Nasal cavity respiratory epithelium epithelial cell of viscerocranial mucosa (primary cell): Measurements from ENCODE around the gene DMP1. TPM values are rescaled to one million over a fixed set of nuclear protein-coding genes. Genes with fewer than 3 reads are reported as not detected.

ENCODE experiments used
- total RNA-seq: library from RNA; depleted of rRNA; stranded (reverse); fragments of >200 nt; gene quantifications from 2 replicates; pipeline ENCODE4 v1.2.3, GENCODE V29; 2014

The DMP1 gene
- total RNA-seq: not detected in 2 replicates

DNA sequence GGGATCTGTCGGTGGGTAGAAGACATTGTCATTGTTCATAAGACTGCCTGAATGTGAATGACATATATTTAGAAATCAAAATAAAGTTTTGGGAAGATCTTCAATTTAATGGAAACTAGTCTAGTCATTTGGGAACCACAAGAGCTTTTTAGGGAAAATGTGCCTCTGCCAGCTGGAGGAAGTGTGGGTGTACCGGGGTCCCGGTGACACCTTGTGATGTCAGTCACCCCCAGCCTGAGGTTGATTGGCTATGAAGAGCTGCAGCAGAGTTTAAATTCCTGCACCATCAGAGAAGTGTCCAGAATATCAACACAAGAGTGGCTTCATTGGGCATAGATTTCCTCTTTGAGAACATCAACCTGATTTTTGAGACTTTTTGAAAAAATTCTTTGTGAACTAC, at the start of gene DMP1:
Gene DMP1, plus strand, starts transcription at position 301 of the 400 bp plus-strand sequence. CDS start 6,213 bp downstream, outside the sequence.

GRCh38 chr4:87608229-87608628, 41.9 kb upstream of the DMP1 start, which contains the start of gene DSPP:
TSS of gene DSPP (plus strand) at chr4:87608529. CDS start at chr4:87610909, 2,380 bp downstream.

Other genes starting within 250 kb of the DMP1 start
- 21.9 and 32.1 TPM in 2 replicates for gene NUDT9, start 227.7 kb upstream of the DMP1 start, total RNA-seq
- 0.07 TPM in 1 of 2 replicates, not detected in the other for gene SPARCL1, start 120.9 kb upstream of the DMP1 start, total RNA-seq
- not detected in 2 replicates for gene DSPP, start 41.8 kb upstream of the DMP1 start, total RNA-seq
- gene IBSP, start 149.3 kb downstream of the DMP1 start, total RNA-seq: not detected in 2 replicates
- not detected in 2 replicates for gene MEPE, start 182.7 kb downstream of the DMP1 start, total RNA-seq